Uterus (tissue), 4 donors: ENCODE measurements around the gene LAMTOR1. TPM values are rescaled to one million over a fixed set of nuclear protein-coding genes. Genes with fewer than 3 reads are reported as not detected.

Source experiments
- DNase-seq, 2 donors: peaks; one replicate each; pipeline ENCODE4 v3.0.0-alpha.2; 2019 to 2020
- H3K27ac ChIP-seq, 2 donors: fragments of 200-600 bp; sonication (generic); 1 replicate in 1 of 2; 2 replicates in 1 of 2; pipeline ENCODE4 v1.5.1; 2016 to 2018
- H3K27me3 ChIP-seq, 2 donors: fragments of 200-600 bp; sonication (generic); one replicate each; pipeline ENCODE4 v1.5.1; 2018 to 2019; ENCODE audit warnings: control low read depth in 1 of 2
- H3K36me3 ChIP-seq, 2 donors: fragments of 200-600 bp; sonication (generic); one replicate each; pipeline ENCODE4 v1.5.1; 2019; ENCODE audit warnings: control low read depth in 1 of 2
- H3K4me1 ChIP-seq, 2 donors: fragments of 200-600 bp; sonication (generic); one replicate each; pipeline ENCODE4 v1.5.1; 2018 to 2019; ENCODE audit warnings: control low read depth in 1 of 2
- H3K4me3 ChIP-seq, 2 donors: fragments of 200-600 bp; sonication (generic); 1 replicate in 1 of 2; 2 replicates in 1 of 2; pipeline ENCODE4 v1.5.1; 2018 to 2019; ENCODE audit warnings: mild to moderate bottlenecking in 1 of 2
- H3K9me3 ChIP-seq, 2 donors: fragments of 200-600 bp; sonication (generic); one replicate each; pipeline ENCODE4 v1.5.1; 2019; ENCODE audit warnings: control low read depth in 1 of 2
- CTCF ChIP-seq, 4 experiments: fragments of 200-600 bp in 2 of 4; fragments of 450-650 bp in 2 of 4; sonication (generic) in 2 of 4; IDR thresholded peaks; one replicate each; pipeline ENCODE4 v1.5.1; 2016 to 2019; ENCODE audit warnings: antibody characterized with exemption in 4 of 4, mild to moderate bottlenecking in 2 of 4, moderate library complexity in 1 of 4
- POLR2A ChIP-seq, 2 donors: fragments of 450-650 bp; IDR thresholded peaks; one replicate each; pipeline ENCODE4 v1.6.1; 2016; ENCODE audit warnings: antibody characterized with exemption in 2 of 2, mild to moderate bottlenecking in 1 of 2, moderate library complexity in 1 of 2
- intact Hi-C: fragments of 100-400 bp; cut with DNase I; formaldehyde crosslinking; loops from one replicate; pipeline ENCODE4 v1.15.1; 2023; ENCODE audit warnings: low total_unique reads
- total RNA-seq, 4 donors: library from RNA; depleted of rRNA in 3 of 4; stranded (reverse); fragments of >200 nt in 3 of 4; gene quantifications; one replicate each; pipeline versions ENCODE4 v1.1.0 to v1.2.4, GENCODE V29; 2014 to 2023
- donor health status: DM: yes; HTN: yes; CAD: no.

LAMTOR1 gene
- total RNA-seq, 4 donors from 2014 or later = 46.0 to 115 (median 91.5) TPM

GRCh38 chr11:72111300-72112142, 8.4 kb upstream of the LAMTOR1 start:
- H3K4me3 ChIP-seq = peak overlapping the region; percentile 61 to 87
- peak in 1 of 4 experiments; percentile 11 for TF ChIP-seq CTCF (IDR thresholded peaks at IDR 0.05)
- no peak for TF ChIP-seq POLR2A (IDR thresholded peaks at IDR 0.05)
- no peaks in the 10 kb centered on the region for H3K27me3 ChIP-seq
- DNase-seq = no peak
- H3K4me1 ChIP-seq = peaks cover 0 to 5% of the 10 kb centered on the region in 2 donors
- no peaks in the 10 kb centered on the region for H3K9me3 ChIP-seq
- H3K36me3 ChIP-seq = no peaks in the 10 kb centered on the region
- peak overlapping the region; percentile 96 to 98 for H3K27ac ChIP-seq
- intact Hi-C loops = no loop called here

GRCh38 chr11:72105888-72106287, 2.8 kb upstream of the LAMTOR1 start, which contains the start of gene TOMT:
Gene TOMT (plus strand): TSS chr11:72105924. CDS start chr11:72105952, 28 bp downstream.
- Histone ChIP-seq H3K36me3 (no peaks in the 10 kb centered on the region), H3K27ac (no peak within 1 kb of the TSS), H3K4me3 (no peak within 1 kb of the TSS), H3K27me3 (no peaks in the 10 kb centered on the region), H3K4me1 (peaks cover 0 to 11% of the 10 kb centered on the region in 2 donors), H3K9me3 (no peaks in the 10 kb centered on the region)
- TF ChIP-seq POLR2A (IDR thresholded peaks at IDR 0.05) (no peak), CTCF (IDR thresholded peaks at IDR 0.05) (no peak)
- DNase-seq = no peak
- intact Hi-C loops = no loop called here

- Histone ChIP-seq H3K27ac (peak overlapping the region; percentile 90 to 97), H3K4me3 (peak overlapping the region; percentile 44 to 77), H3K4me1 (peaks cover 0 to 11% of the 10 kb centered on the region in 2 donors), H3K36me3 (no peaks in the 10 kb centered on the region), H3K27me3 (no peaks in the 10 kb centered on the region), H3K9me3 (no peaks in the 10 kb centered on the region)
- intact Hi-C loops = no loop called here
- no peak for DNase-seq
- TF ChIP-seq POLR2A (IDR thresholded peaks at IDR 0.05) (no peak), CTCF (IDR thresholded peaks at IDR 0.05) (peak in 1 of 4 experiments; percentile 2)
Observed at GRCh38 chr11:72103754-72104167, 664 bp upstream of the LAMTOR1 start.

GRCh38 chr11:72102631-72102945, 509 bp downstream of the LAMTOR1 start:
- H3K27me3 ChIP-seq = no peaks in the 10 kb centered on the region
- no peaks in the 10 kb centered on the region for H3K9me3 ChIP-seq
- TF ChIP-seq POLR2A (IDR thresholded peaks at IDR 0.05) (no peak), CTCF (IDR thresholded peaks at IDR 0.05) (no peak)
- peak overlapping the region; percentile 71 to 77 for H3K4me3 ChIP-seq
- intact Hi-C loops = no loop called here
- DNase-seq = no peak
- peaks cover 0 to 11% of the 10 kb centered on the region in 2 donors for H3K4me1 ChIP-seq
- H3K27ac ChIP-seq = peak overlapping the region; percentile 90 to 97
- no peaks in the 10 kb centered on the region for H3K36me3 ChIP-seq

- intact Hi-C loops = no loop called here
- H3K4me1 ChIP-seq = peaks cover 0 to 11% of the 10 kb centered on the region in 2 donors
Observed at GRCh38 chr11:72102162-72102561, 935 bp downstream of the LAMTOR1 start.

More at GRCh38 chr11:72102162-72102561, 935 bp downstream of the LAMTOR1 start:
- Histone ChIP-seq H3K4me3 (peak overlapping the region; percentile 71 to 77), H3K27ac (peak overlapping the region; percentile 90 to 97), H3K27me3 (no peaks in the 10 kb centered on the region), H3K36me3 (no peaks in the 10 kb centered on the region), H3K9me3 (no peaks in the 10 kb centered on the region)
- TF ChIP-seq CTCF (IDR thresholded peaks at IDR 0.05) (no peak), POLR2A (IDR thresholded peaks at IDR 0.05) (no peak)
- DNase-seq = no peak
